HEK293 (cell line): ENCODE data around the gene AGAP1.

Experiments
- GFI1B ChIP-seq: fragments of 450-650 bp; formaldehyde crosslinking; IDR thresholded peaks from 2 replicates; pipeline ENCODE4 v1.5.1; 2016; ENCODE audit warnings: missing biosample characterization, missing genetic modification characterization
- SP3 ChIP-seq: fragments of 450-650 bp; formaldehyde crosslinking; IDR thresholded peaks from 2 replicates; pipeline ENCODE4 v1.5.1; 2016; ENCODE audit warnings: missing biosample characterization, missing genetic modification characterization
- YY1 ChIP-seq: fragments of 450-650 bp; formaldehyde crosslinking; IDR thresholded peaks from 2 replicates; pipeline ENCODE4 v1.5.1; 2018; ENCODE audit warnings: missing biosample characterization, missing genetic modification characterization
- ZNF239 ChIP-seq: fragments of 450-650 bp; formaldehyde crosslinking; IDR thresholded peaks from 2 replicates; pipeline ENCODE4 v1.5.1; 2016; ENCODE audit warnings: missing biosample characterization, missing genetic modification characterization
- ZNF274 ChIP-seq, 2 experiments: fragments of 200-500 bp in 1 of 2; fragments of 450-650 bp in 1 of 2; sonication (Bioruptor generic) in 1 of 2; formaldehyde crosslinking in 1 of 2; IDR thresholded peaks; 2 replicates each; pipeline versions ENCODE4 v1.5.1 to v1.6.1; 2014 to 2016; ENCODE audit warnings: borderline replicate concordance in 1 of 2, inconsistent platforms in 1 of 2, low read length in 1 of 2, missing biosample characterization in 1 of 2, missing genetic modification characterization in 1 of 2
- ZNF37A ChIP-seq: fragments of 450-650 bp; IDR thresholded peaks from 2 replicates; pipeline ENCODE4 v1.5.1; 2018; ENCODE audit warnings: missing biosample characterization, missing genetic modification characterization
- ZNF530 ChIP-seq: fragments of 450-650 bp; formaldehyde crosslinking; IDR thresholded peaks from 2 replicates; pipeline ENCODE4 v1.5.1; 2016; ENCODE audit warnings: low read depth, missing biosample characterization, missing genetic modification characterization
- ZNF660 ChIP-seq: fragments of 450-650 bp; IDR thresholded peaks from 2 replicates; pipeline ENCODE4 v1.5.1; 2018; ENCODE audit warnings: missing biosample characterization, mild to moderate bottlenecking, missing genetic modification characterization
- TF ChIP-seq, protein P1 (sequence below): fragments of 450-650 bp; formaldehyde crosslinking; IDR thresholded peaks from 2 replicates; pipeline ENCODE4 v1.5.1; 2017; ENCODE audit warnings: missing biosample characterization, missing genetic modification characterization
- TF ChIP-seq, protein P2 (sequence below): fragments of 450-650 bp; formaldehyde crosslinking; IDR thresholded peaks from 2 replicates; pipeline ENCODE4 v1.5.1; 2016; ENCODE audit warnings: missing biosample characterization, missing genetic modification characterization
- TF ChIP-seq, protein P3 (sequence below): fragments of 450-650 bp; formaldehyde crosslinking; IDR thresholded peaks from 2 replicates; pipeline ENCODE4 v1.5.1; 2016; ENCODE audit warnings: missing biosample characterization, missing genetic modification characterization
- TF ChIP-seq, protein P4 (sequence below): fragments of 450-650 bp; formaldehyde crosslinking; IDR thresholded peaks from 2 replicates; pipeline ENCODE4 v1.5.1; 2016; ENCODE audit warnings: missing biosample characterization, missing genetic modification characterization

DNA sequence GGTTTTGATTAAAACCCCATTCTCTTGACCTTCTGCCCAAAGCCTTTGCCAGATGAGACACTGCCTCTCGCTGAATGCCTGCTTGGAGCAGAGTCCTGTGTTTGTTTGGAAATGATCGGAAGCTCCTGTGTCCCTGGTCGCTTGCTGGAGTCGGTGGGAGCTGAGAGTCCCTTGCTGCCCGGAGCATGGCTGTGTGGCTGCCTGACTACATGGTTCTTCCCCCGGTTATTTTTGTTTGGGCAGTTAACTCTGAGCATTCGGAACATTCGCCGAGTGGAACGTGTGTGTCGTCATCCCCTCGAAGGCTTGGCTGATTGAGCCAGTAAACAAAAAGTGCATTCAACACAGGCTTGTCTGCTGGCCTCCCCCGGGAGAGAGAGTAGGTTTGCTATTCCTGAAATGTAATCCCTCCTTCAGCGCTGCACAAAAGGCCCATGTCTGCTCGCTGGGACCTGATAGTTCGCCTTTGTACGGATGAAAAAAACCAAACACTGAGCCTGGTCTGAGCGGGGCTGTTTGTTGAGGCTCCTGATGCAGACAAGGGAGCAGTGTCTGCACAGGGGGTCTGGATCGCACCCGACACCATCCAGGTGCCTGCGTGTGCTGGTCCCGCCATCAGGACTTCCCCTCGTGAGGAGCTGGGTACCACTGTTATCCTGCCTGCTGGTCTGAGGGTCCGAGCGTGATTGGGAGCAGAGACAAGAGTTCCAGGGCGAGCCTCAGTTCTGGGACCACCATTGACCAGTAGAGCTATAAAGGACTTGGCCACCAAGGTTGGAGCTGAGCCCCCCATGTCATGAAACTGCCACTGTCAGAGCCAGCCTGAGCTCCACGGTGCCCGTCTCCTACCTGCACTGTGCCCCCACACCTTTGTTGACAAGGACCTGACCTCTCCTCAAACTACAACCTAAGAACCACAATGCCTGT lies 83.8 kb downstream of the AGAP1 start:
- TF ChIP-seq, protein P1, sequence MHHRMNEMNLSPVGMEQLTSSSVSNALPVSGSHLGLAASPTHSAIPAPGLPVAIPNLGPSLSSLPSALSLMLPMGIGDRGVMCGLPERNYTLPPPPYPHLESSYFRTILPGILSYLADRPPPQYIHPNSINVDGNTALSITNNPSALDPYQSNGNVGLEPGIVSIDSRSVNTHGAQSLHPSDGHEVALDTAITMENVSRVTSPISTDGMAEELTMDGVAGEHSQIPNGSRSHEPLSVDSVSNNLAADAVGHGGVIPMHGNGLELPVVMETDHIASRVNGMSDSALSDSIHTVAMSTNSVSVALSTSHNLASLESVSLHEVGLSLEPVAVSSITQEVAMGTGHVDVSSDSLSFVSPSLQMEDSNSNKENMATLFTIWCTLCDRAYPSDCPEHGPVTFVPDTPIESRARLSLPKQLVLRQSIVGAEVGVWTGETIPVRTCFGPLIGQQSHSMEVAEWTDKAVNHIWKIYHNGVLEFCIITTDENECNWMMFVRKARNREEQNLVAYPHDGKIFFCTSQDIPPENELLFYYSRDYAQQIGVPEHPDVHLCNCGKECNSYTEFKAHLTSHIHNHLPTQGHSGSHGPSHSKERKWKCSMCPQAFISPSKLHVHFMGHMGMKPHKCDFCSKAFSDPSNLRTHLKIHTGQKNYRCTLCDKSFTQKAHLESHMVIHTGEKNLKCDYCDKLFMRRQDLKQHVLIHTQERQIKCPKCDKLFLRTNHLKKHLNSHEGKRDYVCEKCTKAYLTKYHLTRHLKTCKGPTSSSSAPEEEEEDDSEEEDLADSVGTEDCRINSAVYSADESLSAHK (tag by site-specific recombination), result no peak
- TF ChIP-seq, protein P2, sequence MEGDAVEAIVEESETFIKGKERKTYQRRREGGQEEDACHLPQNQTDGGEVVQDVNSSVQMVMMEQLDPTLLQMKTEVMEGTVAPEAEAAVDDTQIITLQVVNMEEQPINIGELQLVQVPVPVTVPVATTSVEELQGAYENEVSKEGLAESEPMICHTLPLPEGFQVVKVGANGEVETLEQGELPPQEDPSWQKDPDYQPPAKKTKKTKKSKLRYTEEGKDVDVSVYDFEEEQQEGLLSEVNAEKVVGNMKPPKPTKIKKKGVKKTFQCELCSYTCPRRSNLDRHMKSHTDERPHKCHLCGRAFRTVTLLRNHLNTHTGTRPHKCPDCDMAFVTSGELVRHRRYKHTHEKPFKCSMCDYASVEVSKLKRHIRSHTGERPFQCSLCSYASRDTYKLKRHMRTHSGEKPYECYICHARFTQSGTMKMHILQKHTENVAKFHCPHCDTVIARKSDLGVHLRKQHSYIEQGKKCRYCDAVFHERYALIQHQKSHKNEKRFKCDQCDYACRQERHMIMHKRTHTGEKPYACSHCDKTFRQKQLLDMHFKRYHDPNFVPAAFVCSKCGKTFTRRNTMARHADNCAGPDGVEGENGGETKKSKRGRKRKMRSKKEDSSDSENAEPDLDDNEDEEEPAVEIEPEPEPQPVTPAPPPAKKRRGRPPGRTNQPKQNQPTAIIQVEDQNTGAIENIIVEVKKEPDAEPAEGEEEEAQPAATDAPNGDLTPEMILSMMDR (tag by site-specific recombination), result no peak
- TF ChIP-seq YY1 (tag by site-specific recombination) (no peak), ZNF37A (tag by site-specific recombination) (no peak), ZNF660 (tag by site-specific recombination) (no peak), SP3 (no peak), ZNF530 (tag by site-specific recombination) (no peak), GFI1B (tag by site-specific recombination) (no peak), ZNF274 (IDR thresholded peaks at IDR 0.05; ENCODE audit: low read length) (no peak), ZNF274 (tag by site-specific recombination; IDR thresholded peaks at IDR 0.05; ENCODE audit: borderline replicate concordance) (no peak), ZNF239 (no peak)
- TF ChIP-seq, protein P3, sequence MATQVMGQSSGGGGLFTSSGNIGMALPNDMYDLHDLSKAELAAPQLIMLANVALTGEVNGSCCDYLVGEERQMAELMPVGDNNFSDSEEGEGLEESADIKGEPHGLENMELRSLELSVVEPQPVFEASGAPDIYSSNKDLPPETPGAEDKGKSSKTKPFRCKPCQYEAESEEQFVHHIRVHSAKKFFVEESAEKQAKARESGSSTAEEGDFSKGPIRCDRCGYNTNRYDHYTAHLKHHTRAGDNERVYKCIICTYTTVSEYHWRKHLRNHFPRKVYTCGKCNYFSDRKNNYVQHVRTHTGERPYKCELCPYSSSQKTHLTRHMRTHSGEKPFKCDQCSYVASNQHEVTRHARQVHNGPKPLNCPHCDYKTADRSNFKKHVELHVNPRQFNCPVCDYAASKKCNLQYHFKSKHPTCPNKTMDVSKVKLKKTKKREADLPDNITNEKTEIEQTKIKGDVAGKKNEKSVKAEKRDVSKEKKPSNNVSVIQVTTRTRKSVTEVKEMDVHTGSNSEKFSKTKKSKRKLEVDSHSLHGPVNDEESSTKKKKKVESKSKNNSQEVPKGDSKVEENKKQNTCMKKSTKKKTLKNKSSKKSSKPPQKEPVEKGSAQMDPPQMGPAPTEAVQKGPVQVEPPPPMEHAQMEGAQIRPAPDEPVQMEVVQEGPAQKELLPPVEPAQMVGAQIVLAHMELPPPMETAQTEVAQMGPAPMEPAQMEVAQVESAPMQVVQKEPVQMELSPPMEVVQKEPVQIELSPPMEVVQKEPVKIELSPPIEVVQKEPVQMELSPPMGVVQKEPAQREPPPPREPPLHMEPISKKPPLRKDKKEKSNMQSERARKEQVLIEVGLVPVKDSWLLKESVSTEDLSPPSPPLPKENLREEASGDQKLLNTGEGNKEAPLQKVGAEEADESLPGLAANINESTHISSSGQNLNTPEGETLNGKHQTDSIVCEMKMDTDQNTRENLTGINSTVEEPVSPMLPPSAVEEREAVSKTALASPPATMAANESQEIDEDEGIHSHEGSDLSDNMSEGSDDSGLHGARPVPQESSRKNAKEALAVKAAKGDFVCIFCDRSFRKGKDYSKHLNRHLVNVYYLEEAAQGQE (tag by site-specific recombination), result no peak
- TF ChIP-seq, protein P4, sequence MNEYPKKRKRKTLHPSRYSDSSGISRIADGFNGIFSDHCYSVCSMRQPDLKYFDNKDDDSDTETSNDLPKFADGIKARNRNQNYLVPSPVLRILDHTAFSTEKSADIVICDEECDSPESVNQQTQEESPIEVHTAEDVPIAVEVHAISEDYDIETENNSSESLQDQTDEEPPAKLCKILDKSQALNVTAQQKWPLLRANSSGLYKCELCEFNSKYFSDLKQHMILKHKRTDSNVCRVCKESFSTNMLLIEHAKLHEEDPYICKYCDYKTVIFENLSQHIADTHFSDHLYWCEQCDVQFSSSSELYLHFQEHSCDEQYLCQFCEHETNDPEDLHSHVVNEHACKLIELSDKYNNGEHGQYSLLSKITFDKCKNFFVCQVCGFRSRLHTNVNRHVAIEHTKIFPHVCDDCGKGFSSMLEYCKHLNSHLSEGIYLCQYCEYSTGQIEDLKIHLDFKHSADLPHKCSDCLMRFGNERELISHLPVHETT, result no peak
